Brain microvascular endothelial cell (primary cell): Measurements from ENCODE around the gene TMEM87A.
A peak's percentile ranks its signal among the peaks of the same experiment; 100 is the strongest.

ENCODE experiments used
- DNase-seq: peaks from one replicate; pipeline ENCODE4 v3.0.0-alpha.2; 2020
- H3K27ac ChIP-seq: fragments of 250-450 bp; sonication (Bioruptor Pico); 2 replicates; pipeline ENCODE4 v1.5.1; 2020; ENCODE audit warnings: mild to moderate bottlenecking, moderate library complexity
- H3K27me3 ChIP-seq: fragments of 250-450 bp; sonication (Bioruptor Pico); replicated peaks from 2 replicates; pipeline ENCODE4 v1.5.1; 2020; ENCODE audit warnings: mild to moderate bottlenecking
- H3K36me3 ChIP-seq: fragments of 250-450 bp; sonication (Bioruptor Pico); replicated peaks from 2 replicates; pipeline ENCODE4 v1.5.1; 2020; ENCODE audit warnings: mild to moderate bottlenecking
- H3K4me3 ChIP-seq: 2 replicates; pipeline ENCODE4 v1.5.1; 2011; ENCODE audit warnings: low read depth, mild to moderate bottlenecking, control low read depth, low read length, moderate library complexity
- in situ Hi-C: cut with HindIII; loops from 2 replicates; pipeline ENCODE4 v1.10.0; 2017; ENCODE audit warnings: low sequenced_read_pairs, low pct_ligation_motif_present
- TF ChIP-seq, protein P1 (sequence below): IDR thresholded peaks from 2 replicates; pipeline ENCODE4 v1.5.1; 2011; ENCODE audit warnings: low read depth, mild to moderate bottlenecking, moderate library complexity, low read length, control low read depth, inconsistent platforms; ENCODE audit errors: missing control alignments

The TMEM87A gene

DNA sequence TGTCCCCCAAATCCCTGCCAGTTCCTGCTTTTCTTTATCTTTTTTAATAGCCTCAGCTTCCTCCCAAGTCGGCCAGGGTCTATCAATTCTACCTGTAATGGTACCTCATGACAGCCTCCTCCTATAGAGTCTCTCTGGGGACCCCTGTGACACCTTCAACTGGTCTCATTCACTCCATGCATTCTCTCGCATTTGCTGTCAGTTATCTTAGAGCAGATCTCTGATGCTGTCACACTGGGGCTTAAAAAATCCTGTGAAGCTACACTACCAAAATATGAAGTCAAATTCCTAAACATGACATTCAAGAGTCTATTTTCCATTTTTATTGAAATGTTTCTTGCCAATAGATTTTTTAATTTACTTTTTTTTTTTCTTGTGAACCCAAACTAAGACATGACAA lies 70.6 kb downstream of the TMEM87A start:
- no peak overlapping the region for H3K27ac ChIP-seq
- H3K36me3 ChIP-seq, result no peaks in the 10 kb centered on the region
- DNase-seq, result no peak
- TF ChIP-seq, protein P1, sequence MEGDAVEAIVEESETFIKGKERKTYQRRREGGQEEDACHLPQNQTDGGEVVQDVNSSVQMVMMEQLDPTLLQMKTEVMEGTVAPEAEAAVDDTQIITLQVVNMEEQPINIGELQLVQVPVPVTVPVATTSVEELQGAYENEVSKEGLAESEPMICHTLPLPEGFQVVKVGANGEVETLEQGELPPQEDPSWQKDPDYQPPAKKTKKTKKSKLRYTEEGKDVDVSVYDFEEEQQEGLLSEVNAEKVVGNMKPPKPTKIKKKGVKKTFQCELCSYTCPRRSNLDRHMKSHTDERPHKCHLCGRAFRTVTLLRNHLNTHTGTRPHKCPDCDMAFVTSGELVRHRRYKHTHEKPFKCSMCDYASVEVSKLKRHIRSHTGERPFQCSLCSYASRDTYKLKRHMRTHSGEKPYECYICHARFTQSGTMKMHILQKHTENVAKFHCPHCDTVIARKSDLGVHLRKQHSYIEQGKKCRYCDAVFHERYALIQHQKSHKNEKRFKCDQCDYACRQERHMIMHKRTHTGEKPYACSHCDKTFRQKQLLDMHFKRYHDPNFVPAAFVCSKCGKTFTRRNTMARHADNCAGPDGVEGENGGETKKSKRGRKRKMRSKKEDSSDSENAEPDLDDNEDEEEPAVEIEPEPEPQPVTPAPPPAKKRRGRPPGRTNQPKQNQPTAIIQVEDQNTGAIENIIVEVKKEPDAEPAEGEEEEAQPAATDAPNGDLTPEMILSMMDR, result no peak
- no peaks in the 10 kb centered on the region for H3K27me3 ChIP-seq
- in situ Hi-C loops, result no loop called here
- no peak overlapping the region for H3K4me3 ChIP-seq

DNA sequence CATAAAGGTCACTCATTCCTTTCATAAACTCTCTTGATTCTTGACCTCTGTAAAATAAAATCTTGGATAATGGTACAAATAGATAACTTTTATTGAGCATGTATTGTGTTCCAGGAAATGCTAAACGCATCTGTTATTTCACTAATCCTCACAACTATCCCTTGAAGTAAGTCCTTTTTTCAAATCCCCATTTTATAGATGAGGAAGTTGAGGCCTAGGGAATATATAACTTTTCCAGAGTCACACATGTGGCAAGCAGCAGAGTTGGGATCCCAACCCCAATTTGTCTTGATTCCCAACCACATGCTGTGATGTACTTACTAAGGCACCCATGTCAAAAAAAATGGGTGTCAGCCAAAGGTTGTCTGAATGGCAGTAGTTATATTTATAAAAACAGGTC lies 71.4 kb downstream of the TMEM87A start:
- no peak for DNase-seq
- Histone ChIP-seq H3K27me3 (no peaks in the 10 kb centered on the region), H3K36me3 (no peaks in the 10 kb centered on the region), H3K27ac (no peak overlapping the region), H3K4me3 (no peak overlapping the region)
- TF ChIP-seq, protein P1, result no peak
- in situ Hi-C loops, result no loop called here

GRCh38 chr15:42199126-42199525 lies 74.1 kb downstream of the TMEM87A start:
- Histone ChIP-seq H3K4me3 (no peak overlapping the region), H3K27me3 (no peaks in the 10 kb centered on the region), H3K36me3 (peaks cover 4% of the 10 kb centered on the region), H3K27ac (no peak overlapping the region)
- in situ Hi-C loops, result no loop called here
- TF ChIP-seq, protein P1, result no peak
- DNase-seq, result no peak

DNA sequence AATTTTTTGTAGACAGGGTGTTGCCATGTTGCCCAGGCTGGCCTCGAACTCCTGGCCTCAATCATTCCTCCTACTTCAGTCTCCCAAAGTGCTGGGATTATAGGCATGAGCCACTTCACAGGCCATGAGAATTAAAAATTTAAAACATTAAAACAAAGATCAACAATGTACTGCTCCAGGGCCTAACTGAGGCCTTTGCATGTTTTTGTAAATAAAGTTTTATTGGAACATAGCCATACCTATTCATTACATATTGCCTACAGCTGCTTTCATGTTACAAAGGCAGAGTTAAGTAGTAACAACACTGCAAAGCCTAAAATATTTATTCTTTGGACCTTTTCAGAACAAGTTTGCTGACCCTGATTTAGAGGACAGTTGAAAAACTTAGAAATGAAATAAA lies 74.7 kb downstream of the TMEM87A start:
- Histone ChIP-seq H3K4me3 (no peak overlapping the region), H3K27ac (no peak overlapping the region), H3K36me3 (peaks cover 4% of the 10 kb centered on the region), H3K27me3 (no peaks in the 10 kb centered on the region)
- DNase-seq, result no peak
- TF ChIP-seq, protein P1, result no peak
- in situ Hi-C loops, result no loop called here

GRCh38 chr15:42194513-42194912 lies 78.7 kb downstream of the TMEM87A start:
- DNase-seq, result peak; percentile 59
- in situ Hi-C loops, result no loop called here

DNA sequence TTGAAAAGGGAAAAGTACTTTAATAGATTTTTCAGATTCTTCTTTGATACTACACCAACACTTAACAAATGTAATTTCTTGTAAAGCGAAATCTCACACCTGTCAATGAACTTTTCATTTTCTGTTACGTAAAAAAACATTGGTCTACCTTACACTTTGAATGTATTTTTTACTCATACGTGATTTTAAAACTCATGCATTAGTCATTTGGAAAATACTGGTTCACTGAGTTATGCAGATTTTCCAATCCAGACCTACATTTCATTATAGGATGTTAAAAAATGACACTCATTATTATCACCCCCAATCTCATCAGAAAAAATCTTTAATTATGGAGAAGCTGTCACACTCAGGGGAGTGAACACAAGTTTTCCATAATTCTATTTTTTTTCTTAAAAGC lies 79.8 kb downstream of the TMEM87A start:
- TF ChIP-seq, protein P1, result no peak
- peaks cover 26% of the 10 kb centered on the region for H3K36me3 ChIP-seq
- in situ Hi-C loops, result no loop called here

More at GRCh38 chr15:42194513-42194912, 78.7 kb downstream of the TMEM87A start:
- TF ChIP-seq, protein P1, result no peak
- no peak overlapping the region for H3K4me3 ChIP-seq
- no peak overlapping the region for H3K27ac ChIP-seq
- H3K27me3 ChIP-seq, result no peaks in the 10 kb centered on the region
- peaks cover 17% of the 10 kb centered on the region for H3K36me3 ChIP-seq

More for the DNA sequence above, 79.8 kb downstream of the TMEM87A start:
- DNase-seq, result no peak
- no peaks in the 10 kb centered on the region for H3K27me3 ChIP-seq
- no peak overlapping the region for H3K4me3 ChIP-seq
- H3K27ac ChIP-seq, result no peak overlapping the region
